ENCODE results near the gene RFX8. TPM values are rescaled to one million over a fixed set of nuclear protein-coding genes. Genes with fewer than 3 reads are reported as not detected.

RFX8 gene
- total and polyA plus RNA-seq, 9 of the 15 experiments (the other 6 are each of a cell fraction or from before 2014, with no cell fraction given) = not detected

DNA sequence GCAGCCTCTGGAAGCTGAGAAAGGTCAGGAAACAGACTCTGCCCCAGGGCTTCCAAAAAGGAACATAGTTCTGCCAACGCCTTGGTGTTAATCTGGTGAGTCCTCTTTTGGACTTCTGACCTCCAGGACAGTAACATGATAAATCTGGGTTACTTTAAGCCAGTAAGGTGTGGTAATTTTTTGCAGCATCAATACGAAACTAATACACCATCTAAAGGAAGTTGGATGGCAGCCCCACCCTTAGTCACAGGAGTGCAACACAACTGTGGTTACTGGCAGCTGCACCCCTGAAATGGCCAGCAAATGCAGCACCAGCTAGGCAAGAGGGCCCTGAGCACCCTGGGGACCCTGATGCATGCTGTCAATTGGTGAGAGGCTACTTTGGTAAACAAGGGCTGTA lies 113.4 kb downstream of the RFX8 start:
- CTCF ChIA-PET (ENCODE audit: low intra/inter-chr PET ratio) = no interaction called here
- Histone ChIP-seq H2AFZ (ENCODE audit: low read depth, low read length) (no peak overlapping the region), H3K4me3 (no peak overlapping the region), H3K9ac (ENCODE audit: insufficient read depth in 1 of 2, low read depth in 2 of 2, low read length in 2 of 2) (no peak overlapping the region), H3K79me2 (ENCODE audit: control insufficient read depth, insufficient read depth, low read length) (no peaks in the 10 kb centered on the region), H3K4me1 (replicated peaks in 1 of 2; ENCODE audit: control insufficient read depth in 2 of 2, insufficient read depth in 2 of 2, low read length in 2 of 2) (no peaks in the 10 kb centered on the region), H3K9me1 (ENCODE audit: control insufficient read depth, insufficient read depth, low read length) (no peaks in the 10 kb centered on the region), H3K36me3 (ENCODE audit: control insufficient read depth, insufficient read depth, low read length) (no peaks in the 10 kb centered on the region), H3K27me3 (ENCODE audit: control insufficient read depth in 2 of 2, insufficient read depth in 2 of 2, low read length in 2 of 2) (peaks cover 13 to 34% of the 10 kb centered on the region in 2 experiments), H3K4me2 (ENCODE audit: insufficient read depth, low read length) (no peak overlapping the region), H4K20me1 (replicated peaks; ENCODE audit: control insufficient read depth, insufficient read depth, low read length) (no peaks in the 10 kb centered on the region), H3K27ac (ENCODE audit: extremely low read depth, low read depth, low read length) (no peak overlapping the region), H3K9me3 (replicated peaks; ENCODE audit: control insufficient read depth, insufficient read depth, low read depth, low read length) (no peaks in the 10 kb centered on the region)
- no peak for DNase-seq (ENCODE audit: extremely low read depth in 1 of 4, low spot score in 3 of 4)
- no TSS peak for BruUV-seq (replicated peaks)
- intact Hi-C loops (cut with micrococcal nuclease) = no loop called here
- ATAC-seq = no peak
- POLR2A ChIA-PET = no interaction called here
- FAIRE-seq = no peak
- WGBS (ENCODE audit: insufficient coverage, low coverage, missing lambda C conversion rate) = 3% methylated on average over 2 of the region's 2 CpGs
- TF ChIP-seq, protein P1, sequence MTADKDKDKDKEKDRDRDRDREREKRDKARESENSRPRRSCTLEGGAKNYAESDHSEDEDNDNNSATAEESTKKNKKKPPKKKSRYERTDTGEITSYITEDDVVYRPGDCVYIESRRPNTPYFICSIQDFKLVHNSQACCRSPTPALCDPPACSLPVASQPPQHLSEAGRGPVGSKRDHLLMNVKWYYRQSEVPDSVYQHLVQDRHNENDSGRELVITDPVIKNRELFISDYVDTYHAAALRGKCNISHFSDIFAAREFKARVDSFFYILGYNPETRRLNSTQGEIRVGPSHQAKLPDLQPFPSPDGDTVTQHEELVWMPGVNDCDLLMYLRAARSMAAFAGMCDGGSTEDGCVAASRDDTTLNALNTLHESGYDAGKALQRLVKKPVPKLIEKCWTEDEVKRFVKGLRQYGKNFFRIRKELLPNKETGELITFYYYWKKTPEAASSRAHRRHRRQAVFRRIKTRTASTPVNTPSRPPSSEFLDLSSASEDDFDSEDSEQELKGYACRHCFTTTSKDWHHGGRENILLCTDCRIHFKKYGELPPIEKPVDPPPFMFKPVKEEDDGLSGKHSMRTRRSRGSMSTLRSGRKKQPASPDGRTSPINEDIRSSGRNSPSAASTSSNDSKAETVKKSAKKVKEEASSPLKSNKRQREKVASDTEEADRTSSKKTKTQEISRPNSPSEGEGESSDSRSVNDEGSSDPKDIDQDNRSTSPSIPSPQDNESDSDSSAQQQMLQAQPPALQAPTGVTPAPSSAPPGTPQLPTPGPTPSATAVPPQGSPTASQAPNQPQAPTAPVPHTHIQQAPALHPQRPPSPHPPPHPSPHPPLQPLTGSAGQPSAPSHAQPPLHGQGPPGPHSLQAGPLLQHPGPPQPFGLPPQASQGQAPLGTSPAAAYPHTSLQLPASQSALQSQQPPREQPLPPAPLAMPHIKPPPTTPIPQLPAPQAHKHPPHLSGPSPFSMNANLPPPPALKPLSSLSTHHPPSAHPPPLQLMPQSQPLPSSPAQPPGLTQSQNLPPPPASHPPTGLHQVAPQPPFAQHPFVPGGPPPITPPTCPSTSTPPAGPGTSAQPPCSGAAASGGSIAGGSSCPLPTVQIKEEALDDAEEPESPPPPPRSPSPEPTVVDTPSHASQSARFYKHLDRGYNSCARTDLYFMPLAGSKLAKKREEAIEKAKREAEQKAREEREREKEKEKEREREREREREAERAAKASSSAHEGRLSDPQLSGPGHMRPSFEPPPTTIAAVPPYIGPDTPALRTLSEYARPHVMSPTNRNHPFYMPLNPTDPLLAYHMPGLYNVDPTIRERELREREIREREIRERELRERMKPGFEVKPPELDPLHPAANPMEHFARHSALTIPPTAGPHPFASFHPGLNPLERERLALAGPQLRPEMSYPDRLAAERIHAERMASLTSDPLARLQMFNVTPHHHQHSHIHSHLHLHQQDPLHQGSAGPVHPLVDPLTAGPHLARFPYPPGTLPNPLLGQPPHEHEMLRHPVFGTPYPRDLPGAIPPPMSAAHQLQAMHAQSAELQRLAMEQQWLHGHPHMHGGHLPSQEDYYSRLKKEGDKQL (CRISPR knock-in tag; IDR thresholded peaks at IDR 0.05; ENCODE audit: borderline replicate concordance) = no peak
- no peak for TF ChIP-seq PHF21A (IDR thresholded peaks at IDR 0.05; ENCODE audit: borderline replicate concordance, low read depth)
- in situ Hi-C loops (cut with MboI) = no loop called here

Data from K562 (cell line).